A549 (cell line): Measurements from ENCODE around the gene DTHD1.

Experiments
- BHLHE40 ChIP-seq: IDR thresholded peaks from 2 replicates; pipeline ENCODE4 v1.6.1; 2012; ENCODE audit warnings: low read depth, low read length, inconsistent platforms
- CBX2 ChIP-seq: fragments of 200-600 bp; sonication (generic); IDR thresholded peaks from 2 replicates; pipeline ENCODE4 v1.6.1; 2016; ENCODE audit warnings: low read depth, mild to moderate bottlenecking, borderline replicate concordance
- CHD4 ChIP-seq: fragments of 200-600 bp; sonication (generic); IDR thresholded peaks from 2 replicates; pipeline ENCODE4 v1.6.1; 2016; ENCODE audit warnings: antibody characterized with exemption, mild to moderate bottlenecking, borderline replicate concordance
- CTCF ChIP-seq: fragments of >200 bp; sonication (Bioruptor Twin); formaldehyde crosslinking; IDR thresholded peaks from 3 replicates; pipeline ENCODE4 v1.5.1; 2016
- JUN ChIP-seq, 2 experiments: fragments of >200 bp; sonication (Bioruptor Twin); formaldehyde crosslinking; IDR thresholded peaks; 2 replicates in 1 of 2; 3 replicates in 1 of 2; pipeline ENCODE4 v1.6.1; 2016 to 2017
- MAFK ChIP-seq: fragments of 450-650 bp; IDR thresholded peaks from 2 replicates; pipeline ENCODE4 v1.6.1; 2014; ENCODE audit not compliant: partially characterized antibody
- MYC ChIP-seq: IDR thresholded peaks from 2 replicates; pipeline ENCODE4 v1.6.1; 2012; ENCODE audit warnings: mild to moderate bottlenecking, inconsistent platforms, low read length, improper control_type of control experiment, borderline replicate concordance
- POLR2A ChIP-seq: IDR thresholded peaks from 2 replicates; pipeline ENCODE4 v1.6.1; 2012; ENCODE audit warnings: mild to moderate bottlenecking, low read length
- POLR2AphosphoS2 ChIP-seq: conservative IDR thresholded peaks from 2 replicates; pipeline ENCODE4 v1.6.1; 2012; ENCODE audit warnings: low read length, improper control_type of control experiment, inconsistent platforms
- RAD21 ChIP-seq, 2 experiments: fragments of >200 bp in 1 of 2; sonication (Bioruptor Twin) in 1 of 2; formaldehyde crosslinking in 1 of 2; IDR thresholded peaks in 1 of 2; conservative IDR thresholded peaks in 1 of 2; 2 replicates in 1 of 2; 3 replicates in 1 of 2; pipeline ENCODE4 v1.6.1; 2012 to 2018; ENCODE audit warnings: inconsistent platforms in 1 of 2
- RARB ChIP-seq: fragments of 250-450 bp; sonication (Bioruptor Pico); IDR thresholded peaks from 2 replicates; pipeline ENCODE4 v1.8.0; 2021; ENCODE audit warnings: mild to moderate bottlenecking, moderate library complexity
- TP53 ChIP-seq: fragments of 250-450 bp; sonication (Bioruptor Pico); IDR thresholded peaks from 2 replicates; pipeline ENCODE4 v1.5.0; 2021; ENCODE audit warnings: mild to moderate bottlenecking, moderate library complexity
- TF ChIP-seq, protein P1 (sequence below): fragments of 200-600 bp; sonication (generic); IDR thresholded peaks from 2 replicates; pipeline ENCODE4 v1.6.1; 2016; ENCODE audit warnings: antibody characterized with exemption, mild to moderate bottlenecking, moderate library complexity

GRCh38 chr4:36243355-36244256 lies 37.8 kb upstream of the DTHD1 start:
- TF ChIP-seq, protein P1, sequence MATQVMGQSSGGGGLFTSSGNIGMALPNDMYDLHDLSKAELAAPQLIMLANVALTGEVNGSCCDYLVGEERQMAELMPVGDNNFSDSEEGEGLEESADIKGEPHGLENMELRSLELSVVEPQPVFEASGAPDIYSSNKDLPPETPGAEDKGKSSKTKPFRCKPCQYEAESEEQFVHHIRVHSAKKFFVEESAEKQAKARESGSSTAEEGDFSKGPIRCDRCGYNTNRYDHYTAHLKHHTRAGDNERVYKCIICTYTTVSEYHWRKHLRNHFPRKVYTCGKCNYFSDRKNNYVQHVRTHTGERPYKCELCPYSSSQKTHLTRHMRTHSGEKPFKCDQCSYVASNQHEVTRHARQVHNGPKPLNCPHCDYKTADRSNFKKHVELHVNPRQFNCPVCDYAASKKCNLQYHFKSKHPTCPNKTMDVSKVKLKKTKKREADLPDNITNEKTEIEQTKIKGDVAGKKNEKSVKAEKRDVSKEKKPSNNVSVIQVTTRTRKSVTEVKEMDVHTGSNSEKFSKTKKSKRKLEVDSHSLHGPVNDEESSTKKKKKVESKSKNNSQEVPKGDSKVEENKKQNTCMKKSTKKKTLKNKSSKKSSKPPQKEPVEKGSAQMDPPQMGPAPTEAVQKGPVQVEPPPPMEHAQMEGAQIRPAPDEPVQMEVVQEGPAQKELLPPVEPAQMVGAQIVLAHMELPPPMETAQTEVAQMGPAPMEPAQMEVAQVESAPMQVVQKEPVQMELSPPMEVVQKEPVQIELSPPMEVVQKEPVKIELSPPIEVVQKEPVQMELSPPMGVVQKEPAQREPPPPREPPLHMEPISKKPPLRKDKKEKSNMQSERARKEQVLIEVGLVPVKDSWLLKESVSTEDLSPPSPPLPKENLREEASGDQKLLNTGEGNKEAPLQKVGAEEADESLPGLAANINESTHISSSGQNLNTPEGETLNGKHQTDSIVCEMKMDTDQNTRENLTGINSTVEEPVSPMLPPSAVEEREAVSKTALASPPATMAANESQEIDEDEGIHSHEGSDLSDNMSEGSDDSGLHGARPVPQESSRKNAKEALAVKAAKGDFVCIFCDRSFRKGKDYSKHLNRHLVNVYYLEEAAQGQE: no peak
- TF ChIP-seq POLR2A: no peak
- no peak for TF ChIP-seq POLR2AphosphoS2
- TF ChIP-seq CTCF: no peak
- no peak for TF ChIP-seq RARB
- TF ChIP-seq MYC: no peak
- TF ChIP-seq JUN (IDR thresholded peaks at IDR 0.05): no peak
- no peak for TF ChIP-seq TP53 (CRISPR knock-in tag)
- TF ChIP-seq BHLHE40: no peak
- no peak for TF ChIP-seq CBX2
- no peak for TF ChIP-seq RAD21 (conservative IDR thresholded peaks at IDR 0.05 in 1 of 2, IDR thresholded peaks at IDR 0.05 in 1 of 2)
- TF ChIP-seq CHD4: no peak
- no peak for TF ChIP-seq MAFK
